Liver (tissue), 9 donors: ENCODE data around the gene OR52K1. TPM values are rescaled to one million over a fixed set of nuclear protein-coding genes. Genes with fewer than 3 reads are reported as not detected.

ENCODE experiments used
- DNase-seq: peaks from one replicate; pipeline ENCODE4 v3.0.0-alpha.2; 2017; ENCODE audit warnings: low spot score
- H3K27ac ChIP-seq, 2 donors: one replicate each; pipeline ENCODE4 v1.7.0; 2013; ENCODE audit warnings: inconsistent platforms in 2 of 2, low read length in 2 of 2, control low read depth in 1 of 2, low read depth in 1 of 2, mild to moderate bottlenecking in 1 of 2
- H3K27me3 ChIP-seq, 4 donors: one replicate each; pipeline versions ENCODE4 v1.6.1 to v1.7.0; 2013; ENCODE audit warnings: low read length in 3 of 4, inconsistent platforms in 1 of 4, mild to moderate bottlenecking in 1 of 4, moderate library complexity in 1 of 4; ENCODE audit not compliant: control insufficient read depth in 4 of 4, insufficient read depth in 4 of 4
- H3K36me3 ChIP-seq, 4 donors: one replicate each; pipeline versions ENCODE4 v1.6.1 to v1.7.0; 2013; ENCODE audit warnings: low read length in 3 of 4, mild to moderate bottlenecking in 3 of 4, low read depth in 1 of 4, moderate library complexity in 1 of 4; ENCODE audit not compliant: control insufficient read depth in 4 of 4, insufficient read depth in 3 of 4
- H3K4me1 ChIP-seq, 4 donors: one replicate each; pipeline versions ENCODE4 v1.6.1 to v1.7.0; 2013; ENCODE audit warnings: low read length in 3 of 4, mild to moderate bottlenecking in 3 of 4, moderate library complexity in 1 of 4; ENCODE audit not compliant: control insufficient read depth in 4 of 4, insufficient read depth in 4 of 4
- H3K4me3 ChIP-seq, 3 donors: one replicate each; pipeline versions ENCODE4 v1.6.1 to v1.7.0; 2013; ENCODE audit warnings: low read length in 3 of 3, control low read depth in 1 of 3, low read depth in 1 of 3, mild to moderate bottlenecking in 1 of 3
- H3K9ac ChIP-seq, 2 donors: one replicate each; pipeline ENCODE4 v1.7.0; 2013; ENCODE audit warnings: low read length in 2 of 2, mild to moderate bottlenecking in 2 of 2, moderate library complexity in 2 of 2, control low read depth in 1 of 2, low read depth in 1 of 2
- H3K9me3 ChIP-seq, 4 donors: one replicate each; pipeline versions ENCODE4 v1.6.1 to v1.7.0; 2013; ENCODE audit warnings: low read length in 3 of 4; ENCODE audit not compliant: control insufficient read depth in 4 of 4
- ATF3 ChIP-seq: IDR thresholded peaks from 2 replicates; pipeline ENCODE4 v1.6.1; 2016; ENCODE audit warnings: antibody characterized with exemption
- CTCF ChIP-seq: fragments of 150-350 bp; IDR thresholded peaks from 2 replicates; pipeline ENCODE4 v1.5.1; 2017; ENCODE audit warnings: improper control_type of control experiment, low read depth, low read length; ENCODE audit not compliant: missing input control
- EGR1 ChIP-seq, 2 donors: IDR thresholded peaks; 2 replicates each; pipeline ENCODE4 v1.6.1; 2016 to 2018; ENCODE audit warnings: antibody characterized with exemption in 2 of 2, low read depth in 2 of 2
- FOXA1 ChIP-seq: IDR thresholded peaks from 2 replicates; pipeline ENCODE4 v1.6.1; 2016; ENCODE audit warnings: antibody characterized with exemption
- FOXA2 ChIP-seq: IDR thresholded peaks from 2 replicates; pipeline ENCODE4 v1.6.1; 2016; ENCODE audit warnings: antibody characterized with exemption
- GABPA ChIP-seq, 2 donors: IDR thresholded peaks in 1 of 2; conservative IDR thresholded peaks in 1 of 2; 2 replicates each; pipeline ENCODE4 v1.6.1; 2016; ENCODE audit warnings: antibody characterized with exemption in 2 of 2, mild to moderate bottlenecking in 1 of 2, moderate library complexity in 1 of 2
- HNF4A ChIP-seq, 2 donors: conservative IDR thresholded peaks; 2 replicates each; pipeline ENCODE4 v1.6.1; 2016; ENCODE audit warnings: antibody characterized with exemption in 2 of 2, mild to moderate bottlenecking in 2 of 2
- HNF4G ChIP-seq: IDR thresholded peaks from 2 replicates; pipeline ENCODE4 v1.6.1; 2016; ENCODE audit warnings: antibody characterized with exemption
- JUND ChIP-seq, 2 donors: IDR thresholded peaks; 2 replicates each; pipeline ENCODE4 v1.6.1; 2016; ENCODE audit warnings: antibody characterized with exemption in 2 of 2
- NR2F2 ChIP-seq: IDR thresholded peaks from 2 replicates; pipeline ENCODE4 v1.6.1; 2016; ENCODE audit warnings: antibody characterized with exemption
- RAD21 ChIP-seq, 2 donors: IDR thresholded peaks; 2 replicates each; pipeline ENCODE4 v1.6.1; 2016; ENCODE audit warnings: antibody characterized with exemption in 2 of 2, mild to moderate bottlenecking in 2 of 2
- REST ChIP-seq: IDR thresholded peaks from 2 replicates; pipeline ENCODE4 v1.6.1; 2016; ENCODE audit warnings: antibody characterized with exemption, mild to moderate bottlenecking
- RXRA ChIP-seq, 2 donors: IDR thresholded peaks; 2 replicates each; pipeline ENCODE4 v1.6.1; 2017 to 2018; ENCODE audit warnings: antibody characterized with exemption in 2 of 2, mild to moderate bottlenecking in 1 of 2
- SP1 ChIP-seq: IDR thresholded peaks from 2 replicates; pipeline ENCODE4 v1.6.1; 2018; ENCODE audit warnings: antibody characterized with exemption, mild to moderate bottlenecking
- TAF1 ChIP-seq: conservative IDR thresholded peaks from 2 replicates; pipeline ENCODE4 v1.6.1; 2016; ENCODE audit warnings: antibody characterized with exemption, mild to moderate bottlenecking
- YY1 ChIP-seq: IDR thresholded peaks from 2 replicates; pipeline ENCODE4 v1.6.1; 2016; ENCODE audit warnings: antibody characterized with exemption, mild to moderate bottlenecking
- WGBS: extraction: QIAGEN DNeasy Blood & Tissue Kit; methylation state at CpG from one replicate; pipeline ENCODE4 v1.1.7; 2013; 5-methylcytosine and 5-hydroxymethylcytosine counted together
- polyA plus RNA-seq, 2 donors: library from polyadenylated mRNA; stranded (reverse) in 1 of 2; unstranded in 1 of 2; fragments of 200-250 nt in 1 of 2; fragments of >200 nt in 1 of 2; fragmentation: Nextera tagmentation in 1 of 2; extraction: Ambion mirVana in 1 of 2; gene quantifications; one replicate each; pipeline versions ENCODE4 v1.2.1 to v1.2.3, GENCODE V29; 2013 to 2015
- total RNA-seq, 2 donors: library from RNA; depleted of rRNA; stranded (reverse); fragments of >200 nt; gene quantifications; one replicate each; pipeline ENCODE4 v1.2.3, GENCODE V29; 2014
- TF ChIP-seq, protein P1 (sequence below): IDR thresholded peaks from 2 replicates; pipeline ENCODE4 v1.6.1; 2016; ENCODE audit warnings: antibody characterized with exemption
- donor health status: healthy.
- donor health status: healthy.
- donor health status: healthy.
- donor health status: healthy.
- donor health status: healthy.

The OR52K1 gene
- total and polyA plus RNA-seq, 4 donors = under 0.01 TPM; not detected in 3

DNA sequence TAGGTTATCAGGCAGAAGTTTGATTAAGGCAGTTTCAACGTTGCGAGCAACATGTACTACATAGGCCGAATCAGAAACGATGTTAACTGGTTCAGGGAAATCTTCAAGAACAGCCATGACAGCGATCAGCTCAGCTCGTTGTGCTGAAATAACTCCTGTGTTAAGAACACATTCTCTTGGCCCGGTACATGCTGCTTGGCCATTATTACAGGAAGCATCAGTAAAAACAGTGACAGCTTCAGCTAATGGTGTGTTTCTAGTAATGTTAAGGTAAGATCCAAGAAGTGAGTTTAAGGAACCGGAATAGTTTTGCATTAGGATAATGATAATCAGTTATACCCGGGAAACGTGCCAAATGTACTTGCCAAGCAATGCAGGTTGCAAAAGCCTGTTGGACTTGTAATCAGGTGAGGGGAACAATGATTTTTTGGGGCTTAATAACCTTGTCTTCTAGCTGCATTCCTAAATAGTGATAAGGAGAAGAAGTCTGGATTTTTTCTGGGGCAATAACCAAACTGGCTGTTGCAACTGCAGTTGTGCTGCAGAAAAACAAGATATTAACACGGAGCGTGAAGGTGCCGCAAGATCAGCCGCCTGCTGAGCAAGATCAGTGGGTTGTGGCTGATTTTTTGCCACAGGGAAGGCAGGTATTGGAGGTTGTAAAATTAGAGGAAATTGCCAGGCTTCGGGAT is 14.3 kb downstream of the OR52K1 start:
- WGBS = 65% methylated on average over 15 of the region's 15 CpGs
- Histone ChIP-seq H3K27ac (no peak overlapping the region), H3K4me3 (no peak overlapping the region), H3K9ac (no peak overlapping the region), H3K27me3 (no peaks in the 10 kb centered on the region), H3K4me1 (peaks cover 0 to 10% (median 4%) of the 10 kb centered on the region in 4 donors), H3K9me3 (no peaks in the 10 kb centered on the region), H3K36me3 (no peaks in the 10 kb centered on the region)
- no peak for TF ChIP-seq FOXA1
- TF ChIP-seq, protein P1, sequence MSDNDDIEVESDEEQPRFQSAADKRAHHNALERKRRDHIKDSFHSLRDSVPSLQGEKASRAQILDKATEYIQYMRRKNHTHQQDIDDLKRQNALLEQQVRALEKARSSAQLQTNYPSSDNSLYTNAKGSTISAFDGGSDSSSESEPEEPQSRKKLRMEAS = no peak
- TF ChIP-seq REST = no peak
- no peak for TF ChIP-seq FOXA2
- no peak for TF ChIP-seq ATF3
- no peak for TF ChIP-seq HNF4G
- TF ChIP-seq JUND (IDR thresholded peaks at IDR 0.05) = no peak
- no peak for TF ChIP-seq HNF4A (conservative IDR thresholded peaks at IDR 0.05)
- no peak for TF ChIP-seq NR2F2
- TF ChIP-seq GABPA (IDR thresholded peaks at IDR 0.05 in 1 of 2, conservative IDR thresholded peaks at IDR 0.05 in 1 of 2) = no peak
- no peak for TF ChIP-seq RAD21 (IDR thresholded peaks at IDR 0.05)
- no peak for TF ChIP-seq EGR1 (IDR thresholded peaks at IDR 0.05; ENCODE audit: low read depth in 2 of 2)
- TF ChIP-seq SP1 = no peak
- TF ChIP-seq RXRA (IDR thresholded peaks at IDR 0.05) = no peak
- no peak for DNase-seq

DNA sequence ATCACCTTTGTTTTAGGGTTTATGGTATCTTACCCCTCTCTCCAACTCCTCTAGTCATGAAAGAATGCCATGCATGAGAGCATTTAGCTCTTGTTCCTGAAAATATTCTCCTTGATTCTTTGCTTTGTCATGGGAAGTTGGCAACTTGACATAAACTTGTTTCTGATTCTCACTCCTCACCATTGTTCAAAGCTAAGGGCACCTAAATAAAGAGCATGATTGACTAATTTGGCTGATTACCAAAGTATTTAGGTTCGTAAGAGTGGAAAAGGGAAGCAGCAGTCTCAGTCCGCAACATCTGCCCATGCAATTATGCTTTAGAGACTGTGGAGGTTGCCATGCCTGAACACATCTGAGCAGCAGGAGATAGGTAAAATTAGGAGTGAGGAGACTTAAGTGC is 26.4 kb downstream of the OR52K1 start:
- Histone ChIP-seq H3K4me1 (no peaks in the 10 kb centered on the region), H3K36me3 (no peaks in the 10 kb centered on the region), H3K4me3 (no peak overlapping the region), H3K9me3 (no peaks in the 10 kb centered on the region), H3K9ac (no peak overlapping the region), H3K27me3 (no peaks in the 10 kb centered on the region), H3K27ac (no peak overlapping the region)
- DNase-seq = no peak
- 51% methylated on average over 2 of the region's 2 CpGs for WGBS
- TF ChIP-seq REST (no peak), SP1 (no peak), ATF3 (no peak), NR2F2 (no peak), EGR1 (IDR thresholded peaks at IDR 0.05; ENCODE audit: low read depth in 2 of 2) (no peak), FOXA1 (no peak), CTCF (no peak), FOXA2 (no peak), JUND (IDR thresholded peaks at IDR 0.05) (no peak), TAF1 (no peak), RXRA (IDR thresholded peaks at IDR 0.05) (no peak), RAD21 (IDR thresholded peaks at IDR 0.05) (no peak), HNF4G (no peak), GABPA (IDR thresholded peaks at IDR 0.05 in 1 of 2, conservative IDR thresholded peaks at IDR 0.05 in 1 of 2) (no peak), YY1 (no peak), HNF4A (conservative IDR thresholded peaks at IDR 0.05) (no peak)
